Loucy (cell line): ENCODE results near the gene IQCE.

Source experiments
- EZH2phosphoT487 ChIP-seq: fragments of 200-600 bp; IDR thresholded peaks from 2 replicates; pipeline ENCODE4 v1.6.1; 2018; ENCODE audit warnings: antibody characterized with exemption, mild to moderate bottlenecking, moderate library complexity, borderline replicate concordance
- TF ChIP-seq, protein P1 (sequence below): fragments of 200-600 bp; sonication (generic); conservative IDR thresholded peaks from 2 replicates; pipeline ENCODE4 v1.5.1; 2014; ENCODE audit warnings: mild to moderate bottlenecking, antibody characterized with exemption, low read length

DNA sequence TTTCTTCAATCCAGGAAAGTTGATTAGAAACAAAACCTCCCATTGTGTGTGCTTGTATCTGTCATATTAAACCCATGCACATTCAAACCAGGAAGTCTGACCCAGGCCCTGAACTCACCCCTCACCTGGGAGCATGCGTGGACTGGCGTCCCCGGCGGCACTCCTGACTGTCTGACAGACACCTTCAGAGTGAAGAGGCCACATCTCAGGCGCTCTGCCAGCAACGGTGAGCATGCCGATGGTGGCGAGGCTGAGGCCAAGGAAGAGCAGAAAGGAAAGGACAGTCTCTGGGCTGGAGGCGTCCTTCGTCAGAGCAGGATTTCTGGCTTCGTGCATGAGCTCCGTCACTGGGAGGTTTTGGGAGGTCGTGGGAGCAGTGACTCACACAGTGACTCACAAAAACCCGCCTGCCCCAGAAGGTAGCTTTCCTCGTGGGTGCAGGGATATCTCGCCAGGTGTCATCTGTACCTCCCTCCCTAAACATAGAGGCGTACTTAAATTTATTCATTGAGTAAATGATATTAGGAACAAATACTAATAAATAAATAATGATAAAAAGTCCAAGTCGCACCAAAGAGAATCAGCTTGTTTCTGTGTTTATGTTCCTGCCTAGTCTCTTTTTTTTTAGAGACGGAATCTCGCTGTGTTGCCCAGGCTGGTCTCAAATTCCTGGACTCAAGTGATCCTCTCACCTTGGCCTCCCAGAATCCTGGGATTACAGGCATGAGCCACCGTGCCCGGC is 13.5 kb downstream of the IQCE start:
- TF ChIP-seq, protein P1, sequence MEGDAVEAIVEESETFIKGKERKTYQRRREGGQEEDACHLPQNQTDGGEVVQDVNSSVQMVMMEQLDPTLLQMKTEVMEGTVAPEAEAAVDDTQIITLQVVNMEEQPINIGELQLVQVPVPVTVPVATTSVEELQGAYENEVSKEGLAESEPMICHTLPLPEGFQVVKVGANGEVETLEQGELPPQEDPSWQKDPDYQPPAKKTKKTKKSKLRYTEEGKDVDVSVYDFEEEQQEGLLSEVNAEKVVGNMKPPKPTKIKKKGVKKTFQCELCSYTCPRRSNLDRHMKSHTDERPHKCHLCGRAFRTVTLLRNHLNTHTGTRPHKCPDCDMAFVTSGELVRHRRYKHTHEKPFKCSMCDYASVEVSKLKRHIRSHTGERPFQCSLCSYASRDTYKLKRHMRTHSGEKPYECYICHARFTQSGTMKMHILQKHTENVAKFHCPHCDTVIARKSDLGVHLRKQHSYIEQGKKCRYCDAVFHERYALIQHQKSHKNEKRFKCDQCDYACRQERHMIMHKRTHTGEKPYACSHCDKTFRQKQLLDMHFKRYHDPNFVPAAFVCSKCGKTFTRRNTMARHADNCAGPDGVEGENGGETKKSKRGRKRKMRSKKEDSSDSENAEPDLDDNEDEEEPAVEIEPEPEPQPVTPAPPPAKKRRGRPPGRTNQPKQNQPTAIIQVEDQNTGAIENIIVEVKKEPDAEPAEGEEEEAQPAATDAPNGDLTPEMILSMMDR: no peak
- TF ChIP-seq EZH2phosphoT487: no peak
